ENCODE results near the gene F13B.

DNA sequence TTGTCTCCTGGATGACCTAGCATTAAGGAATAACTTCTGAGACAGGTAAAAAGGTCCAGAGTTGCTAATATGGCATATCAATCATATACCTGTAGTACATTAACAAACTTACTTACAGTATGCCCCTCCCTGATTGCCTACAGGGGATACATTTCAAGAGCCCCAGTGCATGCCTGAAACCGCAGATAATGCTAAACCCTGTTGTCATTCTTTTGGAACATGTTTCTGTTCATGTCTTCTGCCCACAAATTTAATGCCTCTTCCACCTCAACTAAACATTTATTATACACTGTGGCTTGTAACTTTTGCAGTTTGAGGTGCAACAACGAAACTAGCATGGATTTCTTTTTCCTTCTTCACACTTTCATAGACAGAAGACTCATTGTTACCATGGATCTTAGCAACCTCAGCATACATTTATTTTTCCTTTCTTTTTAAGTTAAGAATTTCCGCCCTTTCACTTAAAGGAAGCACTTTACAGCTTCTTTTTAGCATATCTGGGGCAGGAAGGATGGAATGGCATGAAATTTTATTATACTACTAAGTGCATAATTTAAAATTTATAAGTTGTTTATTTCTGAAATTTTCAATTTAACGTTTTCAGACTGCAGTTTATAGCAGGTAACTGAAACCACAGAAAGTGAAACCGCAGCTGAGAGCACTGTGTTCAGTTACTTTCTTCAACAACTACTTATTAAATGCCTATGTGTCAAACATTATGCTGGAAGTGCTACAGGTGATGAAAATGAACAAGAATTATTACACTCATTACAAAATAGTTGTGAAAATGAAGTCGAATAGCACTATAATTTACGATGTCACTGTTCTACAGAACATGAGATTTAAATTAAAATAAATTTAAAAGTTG lies 25.3 kb downstream of the F13B start:
- no peak for TF ChIP-seq POLR2AphosphoS5 (IDR thresholded peaks at IDR 0.05; ENCODE audit: insufficient read depth in 1 of 2, low read depth in 1 of 2)
- TF ChIP-seq, protein P1, sequence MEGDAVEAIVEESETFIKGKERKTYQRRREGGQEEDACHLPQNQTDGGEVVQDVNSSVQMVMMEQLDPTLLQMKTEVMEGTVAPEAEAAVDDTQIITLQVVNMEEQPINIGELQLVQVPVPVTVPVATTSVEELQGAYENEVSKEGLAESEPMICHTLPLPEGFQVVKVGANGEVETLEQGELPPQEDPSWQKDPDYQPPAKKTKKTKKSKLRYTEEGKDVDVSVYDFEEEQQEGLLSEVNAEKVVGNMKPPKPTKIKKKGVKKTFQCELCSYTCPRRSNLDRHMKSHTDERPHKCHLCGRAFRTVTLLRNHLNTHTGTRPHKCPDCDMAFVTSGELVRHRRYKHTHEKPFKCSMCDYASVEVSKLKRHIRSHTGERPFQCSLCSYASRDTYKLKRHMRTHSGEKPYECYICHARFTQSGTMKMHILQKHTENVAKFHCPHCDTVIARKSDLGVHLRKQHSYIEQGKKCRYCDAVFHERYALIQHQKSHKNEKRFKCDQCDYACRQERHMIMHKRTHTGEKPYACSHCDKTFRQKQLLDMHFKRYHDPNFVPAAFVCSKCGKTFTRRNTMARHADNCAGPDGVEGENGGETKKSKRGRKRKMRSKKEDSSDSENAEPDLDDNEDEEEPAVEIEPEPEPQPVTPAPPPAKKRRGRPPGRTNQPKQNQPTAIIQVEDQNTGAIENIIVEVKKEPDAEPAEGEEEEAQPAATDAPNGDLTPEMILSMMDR (IDR thresholded peaks at IDR 0.05) = no peak

Measured in vagina (tissue), 2 donors.